ENCODE results near the gene ASIC2.

ASIC2 gene

GRCh38 chr17:33292981-33293867 lies at the start of gene ASIC2:
Gene ASIC2, minus strand, starts transcription at chr17:33293295.
- H3K4me3 ChIP-seq (ENCODE audit: control insufficient read depth, low read depth, low read length) = peak within 1 kb of the TSS; percentile 19
- peak; percentile 14 for DNase-seq (ENCODE audit: low read depth)
- no peak for TF ChIP-seq CTCF (conservative IDR thresholded peaks at IDR 0.05; ENCODE audit: control insufficient read depth, insufficient read depth, low read depth, low read length)

- no peak for TF ChIP-seq CTCF (conservative IDR thresholded peaks at IDR 0.05; ENCODE audit: control insufficient read depth, insufficient read depth, low read depth, low read length)
- H3K4me3 ChIP-seq (ENCODE audit: control insufficient read depth, low read depth, low read length) = no peak overlapping the region
- no peak for DNase-seq (ENCODE audit: low read depth)
Observed at GRCh38 chr17:33342025-33342424, 48.9 kb upstream of the ASIC2 start.

- no peak for TF ChIP-seq CTCF (conservative IDR thresholded peaks at IDR 0.05; ENCODE audit: control insufficient read depth, insufficient read depth, low read depth, low read length)
- DNase-seq (ENCODE audit: low read depth) = no peak
- no peak overlapping the region for H3K4me3 ChIP-seq (ENCODE audit: control insufficient read depth, low read depth, low read length)
Observed at GRCh38 chr17:33338242-33338641, 45.1 kb upstream of the ASIC2 start.

GRCh38 chr17:33335491-33336173 lies 42.5 kb upstream of the ASIC2 start:
- H3K4me3 ChIP-seq (ENCODE audit: control insufficient read depth, low read depth, low read length) = no peak overlapping the region
- no peak for TF ChIP-seq CTCF (conservative IDR thresholded peaks at IDR 0.05; ENCODE audit: control insufficient read depth, insufficient read depth, low read depth, low read length)
- DNase-seq (ENCODE audit: low read depth) = no peak

GRCh38 chr17:33334703-33335102 lies 41.6 kb upstream of the ASIC2 start:
- H3K4me3 ChIP-seq (ENCODE audit: control insufficient read depth, low read depth, low read length) = no peak overlapping the region
- no peak for TF ChIP-seq CTCF (conservative IDR thresholded peaks at IDR 0.05; ENCODE audit: control insufficient read depth, insufficient read depth, low read depth, low read length)
- DNase-seq (ENCODE audit: low read depth) = no peak

GRCh38 chr17:33330877-33331276 lies 37.8 kb upstream of the ASIC2 start:
- H3K4me3 ChIP-seq (ENCODE audit: control insufficient read depth, low read depth, low read length) = no peak overlapping the region
- no peak for DNase-seq (ENCODE audit: low read depth)
- TF ChIP-seq CTCF (conservative IDR thresholded peaks at IDR 0.05; ENCODE audit: control insufficient read depth, insufficient read depth, low read depth, low read length) = peak; percentile 3

All from fibroblast of mammary gland (primary cell).